GM19193 (cell line): ENCODE data around the gene XPNPEP2.

Source experiments
- POLR2A ChIP-seq: IDR thresholded peaks from 4 replicates; pipeline ENCODE4 v1.6.1; 2011; ENCODE audit not compliant: insufficient read depth, insufficient read length; ENCODE audit errors: extremely low read depth

The XPNPEP2 gene

DNA sequence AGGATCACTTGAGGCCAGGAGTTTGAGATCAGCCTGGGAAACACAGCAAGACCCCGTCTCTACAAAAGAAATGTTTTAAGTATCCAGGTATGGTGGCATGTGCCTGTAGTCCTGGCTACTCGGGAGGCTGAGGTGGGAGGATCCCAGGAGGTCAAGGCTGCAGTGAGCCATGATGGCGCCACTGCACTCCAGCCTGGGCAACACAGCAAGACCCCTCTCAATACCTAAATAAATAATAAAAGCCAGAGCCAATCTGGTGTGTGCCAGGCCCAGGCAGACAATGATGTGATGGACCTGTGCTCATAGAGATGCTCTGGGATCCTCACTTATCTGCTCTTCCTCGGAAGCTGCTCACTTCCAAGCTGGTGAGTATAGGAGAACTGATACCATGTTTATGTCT is 22.8 kb downstream of the XPNPEP2 start:
- TF ChIP-seq POLR2A = no peak

DNA sequence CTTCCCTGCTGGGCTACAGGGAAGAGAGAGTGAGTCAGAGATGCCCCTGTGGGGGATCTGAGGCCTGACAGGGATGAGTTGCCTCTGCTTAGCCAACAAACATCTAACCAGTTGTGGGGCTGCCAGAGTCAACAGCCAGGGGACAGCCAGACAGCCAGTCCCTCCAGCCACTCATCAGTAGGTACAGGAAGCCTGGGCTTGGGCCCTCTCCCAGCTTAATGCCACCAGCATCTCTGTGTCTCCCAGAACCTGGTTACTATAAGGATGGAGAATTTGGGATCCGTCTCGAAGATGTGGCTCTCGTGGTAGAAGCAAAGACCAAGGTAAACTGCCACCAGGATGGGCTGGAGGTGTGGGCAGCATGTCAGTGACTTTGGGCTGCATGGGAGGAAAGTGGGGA is 23.7 kb downstream of the XPNPEP2 start:
- no peak for TF ChIP-seq POLR2A

DNA sequence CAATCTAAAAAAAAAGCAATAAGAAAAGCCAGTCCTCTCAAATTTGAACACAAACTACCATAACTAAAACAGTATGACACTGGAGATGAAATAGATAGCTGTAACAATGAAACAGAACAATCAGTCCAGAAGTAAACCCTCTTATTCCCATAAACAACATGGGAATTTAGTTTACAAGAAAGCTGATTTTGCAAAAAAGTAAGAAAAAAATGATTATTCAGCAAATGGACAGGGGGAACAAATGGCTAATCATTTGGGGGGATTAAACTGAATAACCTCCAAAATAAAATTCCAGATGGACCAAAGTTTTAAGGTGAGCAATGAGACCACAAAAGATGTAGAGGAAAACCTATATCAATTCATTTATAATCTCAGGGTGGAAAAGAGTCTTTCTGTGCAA is 24.9 kb downstream of the XPNPEP2 start:
- no peak for TF ChIP-seq POLR2A

DNA sequence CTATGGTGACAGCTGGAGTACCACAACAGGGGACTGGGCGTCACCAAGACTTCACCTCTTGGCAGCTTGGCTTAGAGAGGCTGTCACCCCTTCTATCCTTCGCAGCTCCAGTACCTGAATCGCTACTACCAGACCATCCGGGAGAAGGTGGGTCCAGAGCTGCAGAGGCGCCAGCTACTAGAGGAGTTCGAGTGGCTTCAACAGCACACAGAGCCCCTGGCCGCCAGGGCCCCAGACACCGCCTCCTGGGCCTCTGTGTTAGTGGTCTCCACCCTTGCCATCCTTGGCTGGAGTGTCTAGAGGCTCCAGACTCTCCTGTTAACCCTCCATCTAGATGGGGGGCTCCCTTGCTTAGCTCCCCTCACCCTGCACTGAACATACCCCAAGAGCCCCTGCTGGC is 29.4 kb downstream of the XPNPEP2 start:
- no peak for TF ChIP-seq POLR2A

DNA sequence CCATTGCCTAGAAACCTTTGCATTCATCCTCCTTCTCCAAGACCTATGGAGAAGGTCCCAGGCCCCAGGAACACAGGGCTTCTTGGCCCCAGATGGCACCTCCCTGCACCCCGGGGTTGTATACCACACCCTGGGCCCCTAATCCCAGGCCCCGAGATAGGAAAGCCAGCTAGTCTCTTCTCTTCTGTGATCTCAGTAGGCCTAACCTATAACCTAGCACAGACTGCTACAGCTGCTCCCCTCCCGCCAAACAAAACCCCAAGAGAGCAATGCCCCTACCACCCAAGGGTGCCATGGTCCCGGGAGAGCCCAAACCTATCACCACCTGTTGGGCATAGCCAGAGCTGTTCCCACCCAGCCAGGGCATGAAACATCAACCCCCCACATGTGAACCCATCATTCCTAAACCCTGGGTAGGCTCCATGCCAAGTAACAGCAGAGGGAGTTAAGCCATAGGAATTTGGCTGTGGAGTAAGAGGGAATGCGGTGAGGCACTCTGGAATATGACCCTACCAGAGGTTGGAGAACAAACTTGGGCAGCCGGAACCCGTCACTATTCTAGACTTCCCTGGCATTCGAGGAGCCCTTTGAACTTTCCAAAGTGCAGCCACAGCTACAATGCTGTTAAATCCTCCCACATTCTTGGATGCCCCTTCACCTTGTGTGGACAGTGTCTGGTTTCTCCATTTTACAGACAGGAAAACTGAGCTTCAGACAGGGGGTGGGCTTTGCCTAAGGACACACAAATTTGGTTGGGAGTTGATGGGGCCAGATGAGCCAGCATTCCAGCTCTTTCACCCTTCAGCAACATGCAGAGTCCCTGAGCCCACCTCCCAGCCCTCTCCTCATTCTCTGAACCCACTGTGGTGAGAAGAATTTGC is 30.0 kb downstream of the XPNPEP2 start:
- no peak for TF ChIP-seq POLR2A

DNA sequence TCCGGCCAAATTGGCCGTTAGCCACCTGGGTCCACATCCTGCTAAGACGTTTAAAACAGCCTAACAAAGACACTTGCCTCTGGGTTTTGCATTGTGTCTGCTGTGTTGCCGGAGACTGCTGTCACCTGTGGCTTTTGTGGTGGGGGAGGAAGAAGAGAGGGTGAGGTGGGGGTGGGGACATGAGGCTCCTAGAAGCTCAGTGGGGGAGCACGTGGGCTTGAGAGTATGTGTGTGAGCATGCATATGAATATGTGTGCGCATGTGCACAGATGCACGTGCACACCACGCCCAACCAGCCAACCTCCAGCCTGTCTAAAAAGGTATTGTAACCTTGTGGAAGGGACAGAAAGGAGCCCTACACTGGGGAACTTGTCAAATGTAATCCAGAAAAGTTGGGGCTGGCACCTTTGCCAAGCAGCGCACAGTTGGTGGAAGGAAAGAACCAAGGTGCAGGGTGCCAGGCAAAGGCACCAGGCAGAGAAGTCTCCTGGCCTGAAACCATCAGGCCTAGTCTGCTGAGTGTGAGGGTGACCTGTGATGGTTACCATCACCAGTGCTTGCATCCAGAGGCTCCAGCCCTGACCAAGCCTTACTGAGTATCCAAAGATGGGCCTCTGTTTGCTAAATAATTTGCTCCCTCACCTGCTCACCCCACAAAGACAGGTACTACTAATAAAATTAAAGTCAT is 30.8 kb downstream of the XPNPEP2 start:
- TF ChIP-seq POLR2A = no peak

DNA sequence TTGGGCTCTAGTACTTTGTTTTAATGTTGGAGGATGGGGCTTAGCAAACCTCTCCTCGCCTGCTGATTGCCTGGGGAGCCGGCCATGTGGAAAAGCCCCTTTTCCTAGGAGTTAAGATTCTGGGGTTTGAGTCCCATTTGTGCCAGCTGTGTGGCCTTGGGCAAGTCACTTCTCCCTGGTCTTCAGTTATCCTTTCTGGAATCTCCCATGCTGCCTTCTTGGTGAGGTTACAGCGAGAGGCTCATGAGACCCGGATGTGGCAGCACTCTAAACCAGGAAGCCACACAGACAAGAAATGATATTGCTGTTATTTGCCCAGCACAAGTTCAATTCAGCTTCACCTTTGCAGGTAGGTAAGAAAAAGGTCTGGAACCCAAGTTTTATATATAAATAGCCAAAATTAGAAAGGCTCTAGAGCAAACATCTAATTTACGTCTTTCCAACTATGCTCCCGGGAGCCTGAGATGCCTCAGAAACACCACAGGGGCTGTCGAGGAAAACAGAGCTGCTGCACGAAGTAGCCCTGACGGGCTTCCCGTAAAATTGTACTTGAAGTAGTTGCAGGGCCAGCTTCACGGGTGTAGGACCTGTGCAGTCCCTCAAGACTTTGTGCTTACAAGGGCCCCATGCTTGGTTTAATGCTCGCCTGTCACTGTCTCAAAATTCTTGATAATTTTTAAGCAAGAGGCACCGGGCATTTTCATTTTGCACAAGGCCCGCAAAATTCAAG is 32.7 kb downstream of the XPNPEP2 start:
- no peak for TF ChIP-seq POLR2A

DNA sequence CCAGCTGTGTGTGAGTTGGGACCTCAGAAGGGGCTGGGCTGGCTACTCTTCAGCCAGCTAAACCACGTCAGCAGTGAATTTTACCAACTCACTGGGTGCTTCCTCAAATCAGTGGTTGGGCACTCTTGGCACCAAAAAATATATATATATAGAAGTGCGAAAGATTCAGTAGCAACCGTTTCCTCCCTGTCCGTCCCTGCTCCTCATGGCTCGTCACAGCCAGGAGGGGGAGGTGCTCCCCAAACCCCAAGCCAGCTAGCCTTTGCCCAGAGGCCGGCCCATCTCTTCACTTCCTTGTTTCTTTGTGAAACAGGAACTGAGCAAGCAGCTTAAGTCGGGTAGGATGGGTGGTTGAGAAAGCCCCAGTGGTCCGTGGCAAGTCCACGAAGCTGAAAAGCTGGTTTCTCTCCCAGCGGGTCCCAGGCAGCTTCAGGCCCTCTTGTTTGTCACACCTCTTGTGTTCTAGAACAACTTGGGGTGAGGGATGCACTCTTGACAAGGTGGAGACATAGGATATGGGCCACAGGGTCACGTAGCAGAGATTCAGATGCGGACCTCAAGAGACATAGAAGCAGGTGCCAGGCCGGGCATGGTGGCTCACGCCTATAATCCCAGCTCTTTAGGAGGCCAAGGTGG is 34.1 kb downstream of the XPNPEP2 start:
- TF ChIP-seq POLR2A = peak; percentile 52

DNA sequence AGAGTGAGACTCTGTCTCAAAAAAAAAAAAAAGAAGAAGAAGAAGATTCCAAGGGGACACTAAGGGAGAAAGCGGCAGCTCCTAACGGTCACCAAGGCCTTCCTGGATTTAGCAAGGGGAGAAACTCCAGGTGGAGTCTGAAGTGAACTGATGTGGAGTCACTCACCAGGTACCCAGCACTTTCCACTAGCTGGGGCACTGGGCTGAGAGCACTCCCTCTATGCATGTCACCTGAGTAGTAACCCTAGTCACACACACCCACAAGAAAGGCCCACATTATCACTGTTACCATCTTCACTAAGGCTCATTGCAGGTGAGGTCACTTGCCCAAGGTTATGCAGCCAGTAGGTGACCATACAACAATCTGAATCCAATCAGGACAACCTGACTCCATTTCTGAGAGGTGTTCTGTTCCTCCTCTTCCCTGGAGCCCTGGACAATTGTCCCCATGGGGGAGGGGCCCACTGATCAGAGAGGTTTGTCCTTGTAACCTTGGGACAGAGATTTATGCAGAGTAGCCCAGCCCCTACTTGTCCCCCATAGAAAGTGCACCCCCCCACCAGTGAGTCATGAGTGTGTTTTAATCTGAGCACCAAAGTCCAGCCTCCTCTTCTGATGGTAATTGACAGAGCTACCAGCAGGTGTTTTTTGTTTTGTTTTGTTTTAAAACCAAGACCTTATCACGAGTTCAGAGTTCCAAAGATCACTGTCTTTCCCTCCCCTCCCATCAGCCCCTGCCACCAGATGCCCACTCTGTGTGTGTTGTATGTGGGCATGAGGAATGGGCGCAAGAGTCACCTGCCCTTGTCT is 35.1 kb downstream of the XPNPEP2 start:
- TF ChIP-seq POLR2A = no peak

DNA sequence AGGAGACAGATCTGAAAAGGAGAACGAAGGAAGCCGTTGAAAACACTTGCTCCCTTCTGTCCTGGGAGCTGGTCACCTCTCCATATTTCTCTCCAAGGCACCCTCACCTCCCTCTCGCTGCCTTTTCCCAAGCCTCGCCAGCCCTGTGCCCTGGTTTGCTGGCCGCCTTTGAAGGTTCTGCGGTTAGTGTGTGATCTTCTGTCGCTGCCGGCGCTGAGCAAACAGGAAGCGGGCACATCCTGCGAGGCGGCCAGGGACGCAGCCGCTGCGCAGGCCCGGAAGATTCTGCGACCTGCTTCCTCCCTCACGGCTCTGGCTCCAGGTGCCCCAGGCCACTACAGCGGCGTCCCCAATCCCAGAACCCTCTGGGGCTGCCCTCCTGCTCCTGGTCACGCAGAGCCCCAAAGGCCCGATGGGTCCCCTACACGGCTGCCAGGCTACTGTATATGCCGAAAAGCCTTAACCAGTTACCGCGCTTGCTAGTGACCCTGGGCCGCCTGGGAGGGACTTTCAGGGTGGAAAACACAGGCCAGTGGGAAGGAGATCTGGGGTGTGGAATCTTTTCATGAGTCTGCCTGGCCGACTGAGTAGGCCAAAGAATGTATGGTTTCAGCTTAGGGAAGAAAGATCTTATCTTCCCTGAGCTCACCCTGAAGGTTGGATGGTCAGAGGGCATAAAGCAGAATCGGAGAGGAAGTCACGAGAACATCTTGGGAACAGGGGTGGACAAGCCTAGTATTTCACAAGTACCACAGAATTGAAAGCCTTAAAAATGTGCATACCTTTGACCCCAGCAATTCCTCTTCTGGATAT is 38.6 kb downstream of the XPNPEP2 start:
- peak; percentile 73 for TF ChIP-seq POLR2A

DNA sequence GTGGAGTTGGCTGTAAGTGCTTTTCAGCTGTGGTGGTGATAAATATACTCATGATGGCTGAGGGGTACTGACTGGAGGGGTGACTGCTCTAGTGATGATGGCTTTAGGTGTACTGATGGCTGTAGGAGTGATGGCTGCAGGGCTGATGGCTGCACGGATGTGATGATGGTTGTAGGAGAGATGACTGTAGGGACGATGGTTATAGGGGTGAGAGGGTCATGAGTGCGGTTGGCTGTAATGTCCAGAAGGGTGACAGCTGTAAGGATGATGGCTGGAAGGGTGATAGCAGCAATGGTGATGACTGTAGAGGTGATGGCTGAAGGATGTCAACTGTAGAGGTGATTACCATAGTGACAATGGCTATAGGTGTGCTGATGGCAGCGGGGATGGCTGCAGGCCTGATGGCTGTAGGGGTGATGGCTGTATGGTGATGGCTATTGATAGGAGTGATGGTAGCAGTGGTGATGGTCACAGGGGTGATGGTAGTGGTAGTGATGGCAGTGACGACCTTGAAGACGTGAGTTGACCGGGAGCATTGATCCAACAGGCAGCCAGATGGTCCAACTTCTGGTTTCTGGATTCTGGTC is 40.4 kb downstream of the XPNPEP2 start:
- TF ChIP-seq POLR2A = no peak

DNA sequence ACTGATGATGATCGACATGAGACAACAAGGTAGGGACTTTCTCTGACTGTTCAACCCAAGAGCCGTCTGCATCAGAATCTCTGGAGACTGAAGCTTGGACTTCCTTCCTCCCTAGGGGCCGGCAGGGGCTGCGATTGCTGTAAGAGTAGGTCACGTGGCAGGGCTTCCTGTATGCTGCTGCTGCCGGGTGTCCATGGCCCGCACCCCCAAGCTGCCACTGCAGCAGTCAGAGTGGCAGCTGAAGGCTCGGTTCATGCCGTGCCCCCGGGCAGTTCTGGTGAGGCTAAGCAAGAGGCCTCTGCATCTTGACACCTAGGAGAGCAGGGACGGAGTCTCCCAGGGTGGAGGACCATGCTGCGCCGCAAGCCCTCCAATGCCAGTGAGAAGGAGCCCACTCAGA is 41.0 kb downstream of the XPNPEP2 start, which contains the start of gene SASH3:
SASH3 (plus strand) TSS at position 203 of the 400 bp plus-strand sequence; CDS start at position 352, 149 bp downstream.
- peak; percentile 93 for TF ChIP-seq POLR2A
